ENCODE results near the gene PPP1R8.

The PPP1R8 gene

DNA sequence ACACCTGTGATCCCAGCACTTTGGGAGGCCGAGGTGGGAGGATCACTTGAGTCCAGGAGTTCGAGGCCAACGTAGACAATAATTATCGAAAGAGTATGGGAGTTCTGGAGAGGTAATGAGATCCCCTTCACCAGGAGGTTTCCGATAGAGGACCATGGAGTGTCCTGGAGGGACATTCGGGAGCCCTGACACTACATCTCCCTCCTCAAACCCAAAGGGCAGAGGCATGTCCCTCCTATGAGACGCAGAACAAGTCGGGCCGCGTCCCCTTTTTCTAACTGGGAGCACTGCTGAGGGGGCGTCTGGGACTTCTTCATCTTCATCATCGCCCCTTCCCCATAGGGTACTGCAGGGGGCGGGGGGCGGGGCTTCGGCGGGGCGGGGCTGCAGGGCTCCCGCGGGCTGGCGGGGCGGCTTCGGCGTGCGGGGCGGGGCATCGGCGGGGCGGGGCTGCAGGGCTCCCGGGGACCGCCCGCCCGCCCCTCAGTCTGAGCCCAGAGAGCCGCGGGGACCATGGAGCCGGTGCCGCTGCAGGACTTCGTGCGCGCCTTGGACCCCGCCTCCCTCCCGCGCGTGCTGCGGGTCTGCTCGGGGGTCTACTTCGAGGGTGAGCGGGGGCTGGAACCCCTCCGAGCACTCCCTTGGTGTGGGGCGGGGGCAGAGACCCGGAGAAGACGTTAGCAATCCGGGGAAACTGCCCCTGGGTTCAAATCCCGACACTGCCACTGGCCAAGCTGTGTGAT, 41.6 kb downstream of the PPP1R8 start, which contains the start of gene THEMIS2:
THEMIS2 (plus strand) TSS at position 486 of the 743 bp plus-strand sequence; CDS start at position 514, 28 bp downstream.
- DNase-seq (ENCODE audit: low read depth, low spot score) = peak; percentile 48

DNA sequence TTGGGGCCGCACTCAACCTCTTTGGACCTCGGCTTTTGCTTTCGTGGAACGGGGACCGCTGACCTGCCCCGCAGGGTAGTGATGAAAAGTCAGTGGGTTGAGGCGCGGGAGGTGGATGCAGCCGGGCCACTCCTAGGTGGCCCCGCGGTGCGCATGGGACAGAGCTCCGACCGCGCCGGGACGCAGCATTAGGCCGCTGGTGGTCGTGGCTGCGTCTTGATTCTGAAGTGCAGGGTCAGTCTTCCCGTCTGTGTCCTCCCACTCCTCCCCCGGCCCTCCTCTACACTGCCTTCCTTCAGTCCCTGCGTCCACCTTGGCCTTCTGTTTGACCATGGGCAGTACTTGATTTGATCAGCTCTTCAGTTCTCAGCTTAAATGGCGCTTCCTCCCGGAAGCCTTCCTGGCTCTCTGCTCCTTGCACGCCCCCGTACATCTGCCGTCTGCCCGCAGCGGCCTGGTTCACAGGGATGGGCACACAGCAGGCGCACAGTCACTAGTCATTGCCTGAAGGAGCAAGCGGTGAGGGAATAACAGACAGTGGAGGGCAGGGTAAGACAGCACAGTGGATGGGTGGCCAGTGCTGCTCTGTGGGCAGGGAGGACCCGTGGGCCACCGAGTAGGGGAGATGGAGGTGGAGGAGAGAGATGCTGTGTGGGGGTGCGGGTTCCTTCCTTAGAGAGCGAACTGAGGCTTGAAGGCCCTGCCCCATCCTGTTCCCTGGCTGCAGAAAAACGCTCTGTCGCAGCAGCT, 42.4 kb downstream of the PPP1R8 start:
- DNase-seq (ENCODE audit: low read depth, low spot score) = peak; percentile 52

DNA sequence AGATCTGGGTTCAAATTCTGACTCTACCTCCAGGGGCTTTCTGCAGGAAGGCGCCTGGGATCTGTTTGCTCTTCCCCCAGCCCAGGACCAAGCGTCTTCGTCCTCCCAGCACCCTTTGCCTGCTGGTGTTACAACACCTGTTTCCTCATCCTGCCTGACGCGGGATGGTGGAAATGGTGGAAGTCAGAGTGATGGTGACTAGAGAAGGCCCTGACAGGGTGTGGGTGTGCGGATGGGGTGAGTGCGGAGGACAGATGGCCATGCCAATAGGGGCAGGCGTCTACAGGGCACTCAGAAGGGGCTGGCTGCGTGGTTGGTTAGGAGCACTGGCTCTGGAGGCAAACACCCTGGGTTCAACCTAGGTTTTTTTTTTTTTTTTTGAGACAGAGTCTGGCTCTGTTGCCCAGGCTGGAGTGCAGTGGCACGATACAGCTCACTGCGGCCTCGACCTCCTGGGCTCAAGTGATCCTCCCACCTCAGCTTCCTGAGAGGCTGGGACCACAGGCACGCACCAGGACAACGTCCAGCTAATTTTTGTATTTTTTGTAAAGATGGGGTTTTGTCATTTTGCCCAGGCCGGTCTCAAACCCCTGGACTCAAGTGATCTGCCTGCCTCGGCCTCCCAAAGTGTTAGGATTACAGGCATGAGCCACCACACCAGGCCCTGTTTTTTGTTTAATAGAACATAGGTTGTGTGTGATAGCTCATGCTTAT, 43.2 kb downstream of the PPP1R8 start:
- no peak for DNase-seq (ENCODE audit: low read depth, low spot score)

DNA sequence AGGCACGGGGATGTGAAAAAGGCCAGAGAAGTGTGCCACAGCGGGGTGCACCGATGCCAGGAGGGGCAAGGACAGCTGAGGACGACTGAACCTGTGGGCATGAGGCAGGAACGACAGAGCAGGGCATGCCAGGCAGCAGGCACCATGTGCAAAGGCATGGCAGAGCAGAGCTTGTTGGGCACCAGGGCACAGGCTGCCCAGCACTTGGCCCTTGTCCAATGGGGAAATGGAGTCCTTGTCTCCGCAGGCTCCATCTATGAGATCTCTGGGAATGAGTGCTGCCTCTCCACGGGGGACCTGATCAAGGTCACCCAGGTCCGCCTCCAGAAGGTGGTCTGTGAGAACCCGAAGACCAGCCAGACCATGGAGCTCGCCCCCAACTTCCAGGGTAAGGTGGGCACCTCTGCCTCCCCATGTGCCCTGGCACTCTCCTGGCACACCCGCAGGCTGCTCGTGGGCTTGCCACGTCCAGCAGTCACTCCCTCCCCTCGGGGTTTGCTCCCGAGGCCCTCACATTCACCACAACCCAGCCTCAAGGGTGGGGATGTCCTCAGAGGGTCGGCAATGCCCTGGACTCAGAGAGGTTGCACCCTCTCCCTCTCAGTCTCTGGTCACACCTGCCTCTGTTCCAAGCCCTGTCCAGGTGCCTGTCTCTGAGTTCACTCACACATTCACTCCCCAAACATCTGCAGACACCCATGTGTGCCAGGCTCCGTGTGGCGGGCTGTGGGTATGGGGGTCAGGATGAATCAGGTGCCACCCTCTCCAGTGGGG, 45.9 kb downstream of the PPP1R8 start:
- no peak for DNase-seq (ENCODE audit: low read depth, low spot score)

GRCh38 chr1:27877115-27877416, 46.5 kb downstream of the PPP1R8 start:
- DNase-seq (ENCODE audit: low read depth, low spot score) = no peak

- DNase-seq (ENCODE audit: low read depth, low spot score) = no peak
Observed at GRCh38 chr1:27878039-27878438, 47.5 kb downstream of the PPP1R8 start.

DNA sequence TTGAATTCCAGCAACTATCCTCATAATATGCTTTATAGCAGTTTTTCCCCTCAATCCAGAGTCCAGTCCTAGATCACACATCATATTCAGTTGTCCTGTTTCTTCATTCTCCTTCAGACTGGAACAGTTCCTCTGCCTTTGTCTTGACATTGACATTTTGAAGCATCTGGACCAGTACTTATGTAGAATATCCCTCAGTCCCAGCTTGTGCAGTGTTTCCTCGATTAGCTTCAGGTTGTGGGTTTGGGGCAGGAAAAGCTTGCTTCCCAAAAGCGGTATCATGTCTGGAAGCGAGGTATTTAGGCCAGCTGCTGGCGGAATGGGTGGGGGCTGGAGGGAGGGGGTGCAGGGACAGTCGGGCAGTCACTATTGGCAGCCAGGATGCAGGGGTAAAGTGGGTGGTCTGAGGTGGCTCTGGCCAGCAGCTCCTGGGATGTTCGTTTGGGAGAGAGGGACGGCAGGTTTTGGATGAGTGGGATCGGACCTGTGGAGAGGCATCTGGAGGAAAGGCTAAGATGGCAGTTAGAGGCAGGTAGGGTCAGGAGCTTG, 48.3 kb downstream of the PPP1R8 start:
- DNase-seq (ENCODE audit: low read depth, low spot score) = no peak

GRCh38 chr1:27879374-27880082, 48.9 kb downstream of the PPP1R8 start:
- no peak for DNase-seq (ENCODE audit: low read depth, low spot score)

GRCh38 chr1:27882543-27882903, 51.9 kb downstream of the PPP1R8 start:
- no peak for DNase-seq (ENCODE audit: low read depth, low spot score)

DNA sequence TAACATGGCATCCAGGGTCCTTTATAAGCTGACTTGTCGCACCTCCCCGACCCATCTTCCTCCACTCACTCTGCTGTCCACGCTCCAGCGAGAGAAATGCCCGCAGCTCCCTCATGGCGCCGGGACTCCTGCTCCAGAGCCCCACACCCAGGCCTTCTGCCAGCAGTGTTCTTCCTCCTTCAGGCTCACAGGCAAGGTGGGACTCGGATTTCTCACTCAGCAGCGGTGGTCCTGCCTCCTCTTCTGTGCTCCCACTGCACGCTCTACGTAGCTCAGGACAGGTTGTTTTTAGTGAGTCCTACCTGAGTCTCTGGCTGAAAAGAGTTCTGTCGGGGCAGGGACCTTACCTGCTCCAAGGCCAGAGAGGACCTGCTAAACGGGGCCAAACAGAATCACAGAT, 53.0 kb downstream of the PPP1R8 start:
- DNase-seq (ENCODE audit: low read depth, low spot score) = no peak

DNA sequence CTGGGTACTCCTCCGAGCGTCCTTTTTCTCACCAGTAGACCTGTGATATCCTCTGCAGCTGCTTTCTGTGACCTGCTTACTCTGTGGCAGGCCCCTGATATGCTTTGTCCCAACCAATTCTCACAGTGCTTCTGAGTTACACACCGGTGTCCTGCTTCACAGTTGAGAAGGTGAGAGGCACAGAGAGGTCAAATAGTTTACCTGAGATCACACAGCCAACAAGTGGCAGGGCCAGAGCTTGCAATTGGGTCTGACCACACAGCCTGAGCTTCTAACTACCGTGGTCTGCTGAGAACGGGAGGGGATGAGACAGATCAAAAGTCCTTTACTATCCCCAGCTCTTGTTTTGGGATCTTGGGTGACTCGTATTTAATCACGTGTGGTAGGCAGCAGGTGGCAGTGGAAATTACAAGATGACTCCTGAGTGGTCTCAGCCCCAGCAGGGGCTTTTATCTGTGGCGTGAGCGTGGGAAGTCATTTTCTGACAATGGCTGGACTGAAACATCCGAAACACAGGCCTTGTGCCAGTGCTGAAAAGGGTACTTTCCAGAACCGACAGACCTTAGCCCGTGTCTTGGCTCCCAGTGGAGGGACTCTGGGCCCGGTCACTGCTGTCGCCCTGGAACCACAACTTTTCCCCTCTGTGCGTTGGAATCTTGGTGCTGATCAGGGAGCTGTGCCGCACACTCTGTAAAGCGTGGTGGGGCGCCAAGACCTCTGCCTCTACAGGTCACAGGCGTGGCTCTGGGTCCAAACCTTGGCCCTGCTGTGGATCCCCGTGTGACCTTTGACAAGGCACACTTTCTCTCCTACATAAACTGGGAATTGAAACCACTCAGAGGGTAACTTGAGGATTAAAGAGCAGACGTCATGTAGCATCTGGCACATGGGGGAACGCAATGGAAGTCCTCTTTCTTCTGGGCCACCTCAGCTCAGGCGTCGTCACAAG, 53.7 kb downstream of the PPP1R8 start:
- DNase-seq (ENCODE audit: low read depth, low spot score) = no peak

GRCh38 chr1:27885114-27885528, 54.5 kb downstream of the PPP1R8 start:
- DNase-seq (ENCODE audit: low read depth, low spot score) = no peak

GRCh38 chr1:27885621-27886352, 55.2 kb downstream of the PPP1R8 start:
- DNase-seq (ENCODE audit: low read depth, low spot score) = no peak

GRCh38 chr1:27886353-27886679, 55.7 kb downstream of the PPP1R8 start:
- DNase-seq (ENCODE audit: low read depth, low spot score) = no peak

DNA sequence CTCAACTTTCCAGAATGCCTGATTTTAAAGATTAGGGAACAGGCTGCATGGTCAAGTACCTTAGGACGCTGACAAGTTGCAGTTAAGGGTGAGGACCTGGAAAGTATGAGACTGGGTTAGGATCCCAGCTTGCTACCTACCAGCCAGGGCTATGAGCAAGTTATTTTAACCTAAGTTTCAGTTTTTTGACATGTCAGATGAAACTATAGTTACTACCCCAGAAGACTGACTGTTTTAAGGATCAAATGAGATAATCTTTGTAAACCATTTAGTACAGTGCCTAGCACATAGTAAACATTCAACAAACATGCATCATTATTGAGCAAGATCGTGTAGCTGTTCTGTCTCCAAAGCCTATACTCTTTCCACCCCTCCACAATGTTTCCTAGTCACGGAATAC, 56.2 kb downstream of the PPP1R8 start:
- DNase-seq (ENCODE audit: low read depth, low spot score) = no peak

- DNase-seq (ENCODE audit: low read depth, low spot score) = no peak
Observed at GRCh38 chr1:27887215-27888021, 56.8 kb downstream of the PPP1R8 start.

- no peak for DNase-seq (ENCODE audit: low read depth, low spot score)
Observed at GRCh38 chr1:27889506-27889905, 58.9 kb downstream of the PPP1R8 start.

GRCh38 chr1:27891196-27891889, 60.8 kb downstream of the PPP1R8 start:
- DNase-seq (ENCODE audit: low read depth, low spot score) = no peak

All from ELF-1 (cell line).